ENCODE results near the gene NUP214.

The NUP214 gene

GRCh38 chr9:131120620-131121228 is 4.7 kb upstream of the NUP214 start:
- FAIRE-seq (no peak), DNase-seq (ENCODE audit: insufficient read length) (no peak)
- no peak for TF ChIP-seq POLR2A (IDR thresholded peaks at IDR 0.05; ENCODE audit: low read depth, low read length)
- no peak for TF ChIP-seq POLR2AphosphoS5 (IDR thresholded peaks at IDR 0.05; ENCODE audit: low read depth, low read length)
- TF ChIP-seq TAF1 (IDR thresholded peaks at IDR 0.05; ENCODE audit: borderline replicate concordance, low read depth, low read length): no peak

DNA sequence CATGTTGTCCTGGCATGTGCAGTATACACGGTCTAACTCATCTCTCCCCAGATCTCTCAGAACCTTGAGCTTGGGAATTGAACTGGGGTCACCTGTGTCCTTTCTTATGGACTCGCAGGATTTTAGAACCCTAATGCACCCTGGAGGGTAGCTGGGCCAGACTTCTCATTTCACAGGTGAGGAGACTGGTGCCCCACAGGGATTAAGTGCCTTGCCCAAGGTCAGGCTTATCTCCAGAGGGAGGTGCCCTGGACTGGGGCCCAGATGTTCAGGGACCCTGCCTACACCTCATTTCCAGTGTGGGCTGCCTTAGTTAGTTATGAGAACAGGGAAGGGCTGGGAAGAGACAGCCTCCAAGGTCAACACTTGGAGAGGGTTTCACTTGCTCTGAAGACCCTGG is 4.0 kb upstream of the NUP214 start:
- TF ChIP-seq TAF1 (IDR thresholded peaks at IDR 0.05; ENCODE audit: borderline replicate concordance, low read depth, low read length) (no peak), POLR2AphosphoS5 (IDR thresholded peaks at IDR 0.05; ENCODE audit: low read depth, low read length) (no peak), POLR2A (IDR thresholded peaks at IDR 0.05; ENCODE audit: low read depth, low read length) (no peak)
- FAIRE-seq (no peak), DNase-seq (ENCODE audit: insufficient read length) (no peak)

GRCh38 chr9:131122158-131122557 is 3.2 kb upstream of the NUP214 start:
- DNase-seq (ENCODE audit: insufficient read length): no peak
- TF ChIP-seq POLR2A (IDR thresholded peaks at IDR 0.05; ENCODE audit: low read depth, low read length) (no peak), TAF1 (IDR thresholded peaks at IDR 0.05; ENCODE audit: borderline replicate concordance, low read depth, low read length) (no peak), POLR2AphosphoS5 (IDR thresholded peaks at IDR 0.05; ENCODE audit: low read depth, low read length) (no peak)
- FAIRE-seq: no peak

- TF ChIP-seq POLR2A (IDR thresholded peaks at IDR 0.05; ENCODE audit: low read depth, low read length) (no peak), POLR2AphosphoS5 (IDR thresholded peaks at IDR 0.05; ENCODE audit: low read depth, low read length) (no peak), TAF1 (IDR thresholded peaks at IDR 0.05; ENCODE audit: borderline replicate concordance, low read depth, low read length) (no peak)
- no peak for FAIRE-seq
- DNase-seq (ENCODE audit: insufficient read length): no peak
Measured at GRCh38 chr9:131125038-131125287, 423 bp upstream of the NUP214 start.

DNA sequence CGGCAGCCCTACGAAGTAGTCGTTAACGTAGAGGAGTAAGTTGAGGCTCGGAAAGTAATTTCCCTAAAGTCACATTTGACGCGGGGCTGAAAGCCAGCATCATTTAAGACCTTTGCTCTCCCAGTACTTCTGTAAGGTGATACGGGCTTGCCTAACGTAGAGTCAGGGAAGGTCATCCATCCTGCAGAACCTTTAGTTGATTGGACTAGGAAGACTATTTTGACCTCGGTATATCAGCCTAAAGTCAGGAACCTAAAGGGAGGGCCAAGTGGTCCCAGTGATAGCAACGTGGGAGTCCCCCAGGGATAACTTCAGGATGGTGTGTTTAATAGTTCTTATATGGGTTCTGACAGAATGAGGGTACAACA is 657 bp downstream of the NUP214 start:
- FAIRE-seq: no peak
- TF ChIP-seq TAF1 (IDR thresholded peaks at IDR 0.05; ENCODE audit: borderline replicate concordance, low read depth, low read length) (no peak), POLR2AphosphoS5 (IDR thresholded peaks at IDR 0.05; ENCODE audit: low read depth, low read length) (no peak)
- DNase-seq (ENCODE audit: insufficient read length): no peak

DNA sequence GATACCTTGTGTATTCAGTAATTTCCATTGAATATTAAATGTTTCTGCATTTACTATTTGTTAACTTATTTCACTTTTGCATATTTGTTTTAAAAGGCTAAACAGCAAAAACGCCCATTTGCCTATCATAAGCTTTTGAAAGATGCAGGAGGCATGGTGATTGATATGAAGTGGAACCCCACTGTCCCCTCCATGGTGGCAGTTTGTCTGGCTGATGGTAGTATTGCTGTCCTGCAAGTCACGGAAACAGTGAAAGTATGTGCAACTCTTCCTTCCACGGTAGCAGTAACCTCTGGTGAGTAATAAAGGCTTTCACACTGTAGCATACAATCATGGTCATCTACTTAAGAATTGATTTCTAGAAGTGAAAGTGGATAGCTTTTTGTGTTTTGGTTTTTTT is 3.8 kb downstream of the NUP214 start:
- FAIRE-seq: no peak
- DNase-seq (ENCODE audit: insufficient read length): no peak
- TF ChIP-seq TAF1 (IDR thresholded peaks at IDR 0.05; ENCODE audit: borderline replicate concordance, low read depth, low read length) (no peak), POLR2A (IDR thresholded peaks at IDR 0.05; ENCODE audit: low read depth, low read length) (no peak), POLR2AphosphoS5 (IDR thresholded peaks at IDR 0.05; ENCODE audit: low read depth, low read length) (no peak)

- no peak for DNase-seq (ENCODE audit: insufficient read length)
- no peak for TF ChIP-seq POLR2A (IDR thresholded peaks at IDR 0.05; ENCODE audit: low read depth, low read length)
- FAIRE-seq: no peak
Measured at GRCh38 chr9:131138676-131139075, 13.3 kb downstream of the NUP214 start.

DNA sequence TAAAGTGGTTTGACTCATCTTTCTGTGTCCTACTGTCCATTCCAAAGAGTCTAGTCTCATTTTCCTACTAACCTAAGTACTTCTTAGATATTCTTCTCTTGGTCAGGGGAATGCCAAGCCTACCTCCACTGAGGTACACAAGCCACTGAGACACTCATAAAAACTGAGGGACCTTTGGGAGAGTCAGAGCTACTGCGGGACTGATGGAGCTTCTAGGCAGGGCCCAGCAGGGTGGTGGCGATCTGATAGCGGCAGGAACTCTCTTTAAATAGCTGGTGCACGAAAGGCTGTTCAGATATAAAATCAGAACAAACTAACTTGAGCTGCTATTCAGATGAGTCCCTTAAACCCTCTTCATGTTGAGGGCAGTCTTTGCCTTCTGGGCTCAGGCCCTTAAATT is 14.7 kb downstream of the NUP214 start:
- DNase-seq (ENCODE audit: insufficient read length): no peak
- TF ChIP-seq TAF1 (IDR thresholded peaks at IDR 0.05; ENCODE audit: borderline replicate concordance, low read depth, low read length): no peak
- no peak for TF ChIP-seq POLR2A (IDR thresholded peaks at IDR 0.05; ENCODE audit: low read depth, low read length)
- no peak for TF ChIP-seq POLR2AphosphoS5 (IDR thresholded peaks at IDR 0.05; ENCODE audit: low read depth, low read length)
- FAIRE-seq: no peak

DNA sequence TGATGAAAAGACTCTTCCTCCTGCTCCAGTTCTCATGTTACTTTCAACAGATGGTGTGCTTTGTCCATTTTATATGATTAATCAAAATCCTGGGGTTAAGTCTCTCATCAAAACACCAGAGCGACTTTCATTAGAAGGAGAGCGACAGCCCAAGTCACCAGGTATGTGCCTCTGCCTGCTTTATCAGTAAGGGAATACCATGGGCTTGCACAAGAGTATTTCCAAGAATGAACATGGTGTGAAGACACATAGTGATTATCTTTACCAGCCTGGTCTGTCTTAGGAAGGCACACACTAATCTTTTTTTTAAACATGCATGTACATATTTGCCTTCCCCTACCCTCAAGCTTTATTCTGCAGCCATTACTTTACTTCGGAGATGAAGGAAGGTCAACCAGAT is 15.2 kb downstream of the NUP214 start:
- no peak for FAIRE-seq
- TF ChIP-seq POLR2AphosphoS5 (IDR thresholded peaks at IDR 0.05; ENCODE audit: low read depth, low read length): no peak
- no peak for TF ChIP-seq TAF1 (IDR thresholded peaks at IDR 0.05; ENCODE audit: borderline replicate concordance, low read depth, low read length)
- no peak for DNase-seq (ENCODE audit: insufficient read length)

- no peak for FAIRE-seq
- no peak for DNase-seq (ENCODE audit: insufficient read length)
Measured at GRCh38 chr9:131142160-131142559, 16.8 kb downstream of the NUP214 start.

GRCh38 chr9:131144201-131144600 is 18.8 kb downstream of the NUP214 start:
- TF ChIP-seq POLR2A (IDR thresholded peaks at IDR 0.05; ENCODE audit: low read depth, low read length) (no peak), POLR2AphosphoS5 (IDR thresholded peaks at IDR 0.05; ENCODE audit: low read depth, low read length) (no peak), TAF1 (IDR thresholded peaks at IDR 0.05; ENCODE audit: borderline replicate concordance, low read depth, low read length) (no peak)
- DNase-seq (ENCODE audit: insufficient read length): no peak
- no peak for FAIRE-seq

More at GRCh38 chr9:131142160-131142559, 16.8 kb downstream of the NUP214 start:
- TF ChIP-seq POLR2AphosphoS5 (IDR thresholded peaks at IDR 0.05; ENCODE audit: low read depth, low read length) (no peak), POLR2A (IDR thresholded peaks at IDR 0.05; ENCODE audit: low read depth, low read length) (no peak), TAF1 (IDR thresholded peaks at IDR 0.05; ENCODE audit: borderline replicate concordance, low read depth, low read length) (no peak)

GRCh38 chr9:131145245-131145644 is 19.9 kb downstream of the NUP214 start:
- FAIRE-seq (no peak), DNase-seq (ENCODE audit: insufficient read length) (no peak)
- no peak for TF ChIP-seq POLR2AphosphoS5 (IDR thresholded peaks at IDR 0.05; ENCODE audit: low read depth, low read length)
- no peak for TF ChIP-seq POLR2A (IDR thresholded peaks at IDR 0.05; ENCODE audit: low read depth, low read length)
- TF ChIP-seq TAF1 (IDR thresholded peaks at IDR 0.05; ENCODE audit: borderline replicate concordance, low read depth, low read length): no peak

DNA sequence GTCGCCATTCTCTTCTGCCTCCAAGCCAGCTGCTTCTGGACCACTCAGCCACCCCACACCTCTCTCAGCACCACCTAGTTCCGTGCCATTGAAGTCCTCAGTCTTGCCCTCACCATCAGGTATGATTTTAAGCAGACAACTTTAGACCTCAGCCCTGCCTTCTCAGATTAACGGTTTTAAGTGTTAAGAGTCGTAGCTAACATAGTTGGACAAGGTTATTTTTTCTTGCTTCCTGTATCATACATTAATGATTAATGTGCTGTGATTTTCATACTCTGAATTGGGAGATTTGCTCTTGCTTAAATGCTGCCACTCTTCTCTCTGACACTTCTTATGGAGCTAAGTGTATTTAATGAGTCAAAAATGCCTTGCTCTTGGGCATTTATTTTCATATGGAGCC is 20.8 kb downstream of the NUP214 start:
- TF ChIP-seq POLR2AphosphoS5 (IDR thresholded peaks at IDR 0.05; ENCODE audit: low read depth, low read length) (no peak), POLR2A (IDR thresholded peaks at IDR 0.05; ENCODE audit: low read depth, low read length) (no peak), TAF1 (IDR thresholded peaks at IDR 0.05; ENCODE audit: borderline replicate concordance, low read depth, low read length) (no peak)
- FAIRE-seq (no peak), DNase-seq (ENCODE audit: insufficient read length) (no peak)
